PC-9 (cell line): ENCODE measurements around the gene TRIM71. TPM values are rescaled to one million over a fixed set of nuclear protein-coding genes. Genes with fewer than 3 reads are reported as not detected.
"Not testable (repeated sequence)": the region's sequence is repeated elsewhere in the genome, so short reads cannot be mapped to it uniquely, and the experiment has no call there.

Source experiments
- BruUV-seq: library from RNA; stranded (reverse); fragments of 400-500 nt; replicated peaks from 2 replicates; lab custom pipeline; 2021; lab: Mats Ljungman, UMichigan
- CTCF ChIA-PET: fragments of 300-600 bp; sonication (Branson Sonifier 250); formaldehyde crosslinking; loops from one replicate; lab custom pipeline; 2022; ENCODE audit warnings: antibody characterized with exemption; lab: Charles Lee
- POLR2A ChIA-PET: fragments of 300-600 bp; sonication (Branson Sonifier 250); formaldehyde crosslinking; loops from one replicate; lab custom pipeline; 2022; ENCODE audit warnings: antibody characterized with exemption; ENCODE audit not compliant: unreplicated experiment; lab: Charles Lee
- DNase-seq, 2 experiments: peaks; one replicate each; pipeline versions ENCODE4 v3.0.0 to v3.0.0-alpha.2; 2015 to 2022; ENCODE audit warnings: mixed read lengths in 1 of 2
- H2AFZ ChIP-seq: fragments of 200-600 bp; sonication (generic); 2 replicates; pipeline ENCODE4 v1.8.1; 2017; ENCODE audit warnings: antibody characterized with exemption
- H3F3A ChIP-seq: fragments of 200-600 bp; sonication (generic); 2 replicates; pipeline ENCODE4 v1.8.1; 2017; ENCODE audit warnings: antibody characterized with exemption, mild to moderate bottlenecking, low read depth; ENCODE audit not compliant: insufficient read depth
- H3K27ac ChIP-seq: fragments of 200-600 bp; sonication (generic); 2 replicates; pipeline ENCODE4 v1.6.1; 2016; ENCODE audit warnings: mixed run types
- H3K27me3 ChIP-seq: fragments of 200-600 bp; sonication (generic); 2 replicates; pipeline ENCODE4 v1.6.1; 2016; ENCODE audit warnings: low read depth, mixed run types; ENCODE audit not compliant: insufficient read depth
- H3K36me3 ChIP-seq: fragments of 200-600 bp; sonication (generic); 2 replicates; pipeline ENCODE4 v1.6.1; 2016; ENCODE audit warnings: low read depth, mixed run types
- H3K4me1 ChIP-seq: fragments of 200-600 bp; sonication (generic); replicated peaks from 2 replicates; pipeline ENCODE4 v1.6.1; 2016; ENCODE audit warnings: mixed run types; ENCODE audit not compliant: insufficient read depth
- H3K4me2 ChIP-seq: fragments of 200-600 bp; sonication (generic); 2 replicates; pipeline ENCODE4 v1.6.1; 2017; ENCODE audit warnings: mixed run types
- H3K4me3 ChIP-seq: fragments of 200-600 bp; sonication (generic); 2 replicates; pipeline ENCODE4 v1.6.1; 2016; ENCODE audit warnings: mixed run types
- H3K79me2 ChIP-seq: fragments of 200-600 bp; sonication (generic); 2 replicates; pipeline ENCODE4 v1.6.1; 2017; ENCODE audit warnings: low read depth, mixed run types
- H3K9me2 ChIP-seq: fragments of 200-600 bp; sonication (generic); 2 replicates; pipeline ENCODE4 v1.8.1; 2017; ENCODE audit warnings: mild to moderate bottlenecking; ENCODE audit not compliant: insufficient read depth
- H3K9me3 ChIP-seq: fragments of 200-600 bp; sonication (generic); 2 replicates; pipeline ENCODE4 v1.8.1; 2016; ENCODE audit warnings: low read depth; ENCODE audit not compliant: insufficient read depth
- H4K20me1 ChIP-seq: fragments of 200-600 bp; sonication (generic); 2 replicates; pipeline ENCODE4 v1.8.1; 2017; ENCODE audit not compliant: insufficient read depth
- EZH2 ChIP-seq: fragments of 200-600 bp; sonication (generic); IDR thresholded peaks from 2 replicates; pipeline ENCODE4 v1.8.0; 2017; ENCODE audit warnings: antibody characterized with exemption, low read depth
- intact Hi-C: fragments of 100-400 bp; cut with micrococcal nuclease; formaldehyde crosslinking; loops from one replicate; pipeline ENCODE4 v1.10.0; 2022; ENCODE audit not compliant: unreplicated experiment
- total RNA-seq: library from RNA; stranded (reverse); gene quantifications from 2 replicates; pipeline ENCODE4 v1.2.3, GENCODE V29; 2021
- TF ChIP-seq, protein P1 (sequence below): fragments of 200-600 bp; sonication (generic); conservative IDR thresholded peaks from 2 replicates; pipeline ENCODE4 v1.6.1; 2017; ENCODE audit warnings: mixed run types, antibody characterized with exemption, mild to moderate bottlenecking, moderate library complexity

The TRIM71 gene
- total RNA-seq, 1 experiment from 2014 or later = not detected

DNA sequence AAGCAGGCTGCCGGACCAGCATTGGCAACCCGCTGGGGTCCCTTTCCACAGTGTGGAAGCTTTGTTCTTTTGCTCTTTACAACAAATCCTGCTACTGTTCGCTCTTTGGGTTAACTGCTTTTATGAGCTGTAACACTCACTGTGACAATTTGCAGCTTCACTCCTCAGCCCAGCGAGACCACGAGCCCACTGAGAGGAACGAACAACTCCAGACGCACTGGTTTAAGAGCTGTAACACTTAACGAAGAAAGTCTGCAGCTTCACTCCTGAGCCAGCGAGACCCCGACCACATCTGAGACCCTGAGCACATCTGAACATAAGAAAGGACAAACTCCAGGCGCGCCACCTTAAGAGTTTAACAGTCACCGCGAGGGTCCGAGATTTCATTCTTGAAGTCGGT is 122.9 kb downstream of the TRIM71 start:
- H3F3A ChIP-seq = no peaks in the 10 kb centered on the region
- H3K27me3 ChIP-seq = no peaks in the 10 kb centered on the region
- no peaks in the 10 kb centered on the region for H4K20me1 ChIP-seq
- H3K4me2 ChIP-seq = no peak overlapping the region
- H3K9me3 ChIP-seq = no peaks in the 10 kb centered on the region
- H3K9me2 ChIP-seq = no peaks in the 10 kb centered on the region
- BruUV-seq = no TSS peak
- H3K36me3 ChIP-seq = no peaks in the 10 kb centered on the region
- no peak overlapping the region for H3K4me3 ChIP-seq
- H2AFZ ChIP-seq = no peak overlapping the region
- H3K4me1 ChIP-seq = no peaks in the 10 kb centered on the region
- intact Hi-C loops = no loop called here
- no peak for DNase-seq
- CTCF ChIA-PET = no interaction called here
- TF ChIP-seq, protein P1, sequence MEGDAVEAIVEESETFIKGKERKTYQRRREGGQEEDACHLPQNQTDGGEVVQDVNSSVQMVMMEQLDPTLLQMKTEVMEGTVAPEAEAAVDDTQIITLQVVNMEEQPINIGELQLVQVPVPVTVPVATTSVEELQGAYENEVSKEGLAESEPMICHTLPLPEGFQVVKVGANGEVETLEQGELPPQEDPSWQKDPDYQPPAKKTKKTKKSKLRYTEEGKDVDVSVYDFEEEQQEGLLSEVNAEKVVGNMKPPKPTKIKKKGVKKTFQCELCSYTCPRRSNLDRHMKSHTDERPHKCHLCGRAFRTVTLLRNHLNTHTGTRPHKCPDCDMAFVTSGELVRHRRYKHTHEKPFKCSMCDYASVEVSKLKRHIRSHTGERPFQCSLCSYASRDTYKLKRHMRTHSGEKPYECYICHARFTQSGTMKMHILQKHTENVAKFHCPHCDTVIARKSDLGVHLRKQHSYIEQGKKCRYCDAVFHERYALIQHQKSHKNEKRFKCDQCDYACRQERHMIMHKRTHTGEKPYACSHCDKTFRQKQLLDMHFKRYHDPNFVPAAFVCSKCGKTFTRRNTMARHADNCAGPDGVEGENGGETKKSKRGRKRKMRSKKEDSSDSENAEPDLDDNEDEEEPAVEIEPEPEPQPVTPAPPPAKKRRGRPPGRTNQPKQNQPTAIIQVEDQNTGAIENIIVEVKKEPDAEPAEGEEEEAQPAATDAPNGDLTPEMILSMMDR = no peak
- no peak for TF ChIP-seq EZH2
- POLR2A ChIA-PET = no interaction called here
- H3K27ac ChIP-seq = no peak overlapping the region
- no peaks in the 10 kb centered on the region for H3K79me2 ChIP-seq

DNA sequence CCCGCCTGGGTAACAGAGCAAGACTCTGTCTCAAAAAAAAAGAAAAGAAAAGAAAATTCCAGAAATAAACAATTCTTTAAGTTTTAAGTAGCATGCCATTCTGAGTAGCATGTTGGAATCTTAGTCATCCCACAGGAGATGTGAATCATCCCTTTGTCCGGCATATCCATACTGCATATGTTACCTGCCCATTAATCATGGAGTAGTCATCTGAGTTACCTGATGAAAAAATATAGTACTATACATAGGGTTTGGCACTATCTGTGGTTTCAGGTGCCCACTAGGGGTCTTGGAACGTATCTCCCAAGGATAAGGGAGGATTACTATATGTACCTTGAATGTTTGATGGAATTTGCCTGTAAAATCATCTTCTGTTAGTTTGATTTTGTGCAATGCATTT is 127.3 kb downstream of the TRIM71 start:
- TF ChIP-seq, protein P1 = no peak
- TF ChIP-seq EZH2 = no peak
- Histone ChIP-seq H3F3A (no peaks in the 10 kb centered on the region), H3K27ac (no peak overlapping the region), H3K36me3 (no peaks in the 10 kb centered on the region), H3K4me1 (no peaks in the 10 kb centered on the region), H3K4me2 (no peak overlapping the region), H3K79me2 (no peaks in the 10 kb centered on the region), H3K27me3 (no peaks in the 10 kb centered on the region), H3K9me3 (no peaks in the 10 kb centered on the region), H2AFZ (no peak overlapping the region), H3K4me3 (no peak overlapping the region), H3K9me2 (no peaks in the 10 kb centered on the region), H4K20me1 (no peaks in the 10 kb centered on the region)
- peak in 1 of 2 experiments; percentile 46 for DNase-seq
- no TSS peak for BruUV-seq
- CTCF ChIA-PET = no interaction called here
- POLR2A ChIA-PET = no interaction called here
- intact Hi-C loops = loop anchor here (5.0 kb wide), 2 partner anchors 172 to 427 kb away; no protein-coding TSS in a partner anchor

DNA sequence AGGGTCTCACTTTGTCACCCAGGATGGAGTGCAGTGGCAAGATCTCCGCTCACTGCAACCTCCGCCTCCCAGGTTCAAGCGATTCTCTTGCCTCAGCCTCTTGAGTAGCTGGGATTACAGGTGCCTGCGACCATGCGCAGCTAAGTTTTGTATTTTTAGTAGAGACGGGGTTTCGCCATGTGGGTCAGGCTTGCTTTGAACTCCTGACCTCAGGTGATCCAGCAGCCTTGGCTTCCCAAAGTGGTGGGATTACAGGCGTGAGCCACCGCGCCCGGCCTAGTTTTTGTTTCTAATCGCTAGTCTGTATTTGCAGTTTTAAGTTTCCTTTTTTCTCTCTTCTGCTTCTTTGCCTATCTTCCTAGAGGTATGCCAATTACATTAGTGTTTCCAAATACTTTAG is 127.8 kb downstream of the TRIM71 start:
- CTCF ChIA-PET = not testable (repeated sequence)

More for the DNA sequence above, 127.8 kb downstream of the TRIM71 start:
- H3K9me3 ChIP-seq, H3K27me3 ChIP-seq, H3K79me2 ChIP-seq, H3K9me2 ChIP-seq, H3K36me3 ChIP-seq, H3K4me3 ChIP-seq, H2AFZ ChIP-seq, DNase-seq, H4K20me1 ChIP-seq, BruUV-seq, H3K4me2 ChIP-seq, H3K27ac ChIP-seq, H3K4me1 ChIP-seq, H3F3A ChIP-seq, POLR2A ChIA-PET: not testable (repeated sequence)
- intact Hi-C loops = loop anchor here (5.0 kb wide), 2 partner anchors 172 to 427 kb away; no protein-coding TSS in a partner anchor
